IMR-90 (cell line): ENCODE measurements around the gene RUNX1. TPM values are rescaled to one million over a fixed set of nuclear protein-coding genes. Genes with fewer than 3 reads are reported as not detected.

Source experiments
- ATAC-seq: fragments of 200-7000 bp; cut with Tn5 transposase; 2 replicates; pipeline ENCODE4 v1.9.1; 2020; ENCODE audit warnings: low read depth, mild to moderate bottlenecking, moderate library complexity
- BruUV-seq: library from RNA; stranded (reverse); fragments of 400-500 nt; replicated peaks from 2 replicates; lab custom pipeline; 2021; lab: Mats Ljungman, UMichigan
- CTCF ChIA-PET: fragments of 300-600 bp; formaldehyde crosslinking; extraction: SDS; loops from one replicate; lab custom pipeline; 2021; ENCODE audit warnings: antibody characterized with exemption; lab: Yijun Ruan, JAX
- POLR2A ChIA-PET: fragments of 300-600 bp; sonication (Branson Sonifier 250); formaldehyde crosslinking; loops from one replicate; lab custom pipeline; 2022; ENCODE audit warnings: antibody characterized with exemption; ENCODE audit not compliant: unreplicated experiment; lab: Charles Lee
- DNase-seq: peaks from one replicate; pipeline ENCODE4 v3.0.0; 2013
- H2AFZ ChIP-seq: replicated peaks from 2 replicates; pipeline ENCODE3; 2013; ENCODE audit warnings: low read length, mild to moderate bottlenecking; ENCODE audit not compliant: poor library complexity
- H2AK5ac ChIP-seq: 2 replicates; pipeline ENCODE4 v1.6.1; 2013; ENCODE audit warnings: low read depth, low read length, inconsistent platforms
- H2AK9ac ChIP-seq: replicated peaks from 2 replicates; pipeline ENCODE3; 2013; ENCODE audit warnings: mild to moderate bottlenecking, low read depth, low read length, moderate library complexity; ENCODE audit not compliant: poor library complexity
- H2BK120ac ChIP-seq: 2 replicates; pipeline ENCODE4 v1.6.1; 2013; ENCODE audit warnings: low read depth, low read length, inconsistent platforms
- H2BK15ac ChIP-seq: 3 replicates; pipeline ENCODE4 v1.6.1; 2013; ENCODE audit warnings: low read depth, low read length, inconsistent platforms
- H2BK20ac ChIP-seq: 2 replicates; pipeline ENCODE4 v1.6.1; 2013; ENCODE audit warnings: low read depth, mild to moderate bottlenecking, inconsistent platforms, low read length, moderate library complexity
- H2BK5ac ChIP-seq: 2 replicates; pipeline ENCODE4 v1.6.1; 2013; ENCODE audit warnings: mild to moderate bottlenecking, low read depth, low read length, inconsistent platforms; ENCODE audit not compliant: poor library complexity, severe bottlenecking
- H3K14ac ChIP-seq: replicated peaks from 2 replicates; pipeline ENCODE4 v1.6.1; 2013; ENCODE audit warnings: low read depth, low read length, inconsistent platforms
- H3K18ac ChIP-seq: 2 replicates; pipeline ENCODE4 v1.6.1; 2013; ENCODE audit warnings: low read depth, low read length, control low read depth
- H3K23ac ChIP-seq: 2 replicates; pipeline ENCODE4 v1.6.1; 2013; ENCODE audit warnings: low read depth, low read length, inconsistent platforms
- H3K27ac ChIP-seq: 2 replicates; pipeline ENCODE4 v1.5.1; 2013; ENCODE audit warnings: mild to moderate bottlenecking, control low read depth, low read length; ENCODE audit not compliant: insufficient read depth
- H3K27me3 ChIP-seq: 2 replicates; pipeline ENCODE4 v1.6.1; 2013; ENCODE audit warnings: low read length; ENCODE audit not compliant: control insufficient read depth, insufficient read depth
- H3K36me3 ChIP-seq: 2 replicates; pipeline ENCODE4 v1.6.1; 2013; ENCODE audit warnings: low read length, mixed read lengths; ENCODE audit not compliant: control insufficient read depth, insufficient read depth
- H3K4ac ChIP-seq: 2 replicates; pipeline ENCODE4 v1.6.1; 2013; ENCODE audit warnings: low read depth, low read length, inconsistent platforms
- H3K4me1 ChIP-seq: 2 replicates; pipeline ENCODE4 v1.6.1; 2013; ENCODE audit warnings: low read length, mixed read lengths; ENCODE audit not compliant: control insufficient read depth, insufficient read depth
- H3K4me2 ChIP-seq: 2 replicates; pipeline ENCODE4 v1.6.1; 2013; ENCODE audit warnings: low read depth, mild to moderate bottlenecking, control low read depth, low read length, moderate library complexity
- H3K4me3 ChIP-seq: 2 replicates; pipeline ENCODE4 v1.5.1; 2013; ENCODE audit warnings: low read depth, mild to moderate bottlenecking, control low read depth, low read length, moderate library complexity; ENCODE audit not compliant: insufficient read depth
- H3K56ac ChIP-seq: 2 replicates; pipeline ENCODE4 v1.6.1; 2013; ENCODE audit warnings: low read length, inconsistent platforms; ENCODE audit not compliant: insufficient read depth; ENCODE audit errors: extremely low read depth
- H3K79me1 ChIP-seq, 2 experiments: 2 replicates each; pipeline ENCODE4 v1.6.1; 2013; ENCODE audit warnings: low read length in 2 of 2, inconsistent platforms in 1 of 2, low read depth in 1 of 2
- H3K9ac ChIP-seq: 2 replicates; pipeline ENCODE4 v1.6.1; 2013; ENCODE audit warnings: low read depth, low read length, control low read depth
- H3K9me1 ChIP-seq: 2 replicates; pipeline ENCODE4 v1.6.1; 2013; ENCODE audit warnings: low read length, inconsistent platforms; ENCODE audit not compliant: insufficient read depth
- H3K9me3 ChIP-seq: 2 replicates; pipeline ENCODE4 v1.6.1; 2013; ENCODE audit warnings: low read length; ENCODE audit not compliant: control insufficient read depth, insufficient read depth
- H4K20me1 ChIP-seq: 2 replicates; pipeline ENCODE4 v1.6.1; 2013; ENCODE audit warnings: low read length, inconsistent platforms; ENCODE audit not compliant: insufficient read depth
- H4K5ac ChIP-seq: 2 replicates; pipeline ENCODE4 v1.6.1; 2013; ENCODE audit warnings: mild to moderate bottlenecking, low read depth, low read length, control low read depth
- H4K8ac ChIP-seq, 2 experiments: 2 replicates each; pipeline ENCODE4 v1.6.1; 2013; ENCODE audit warnings: low read depth in 2 of 2, low read length in 2 of 2, control low read depth in 1 of 2, inconsistent platforms in 1 of 2
- H4K91ac ChIP-seq: 2 replicates; pipeline ENCODE4 v1.6.1; 2013; ENCODE audit warnings: low read depth, low read length, inconsistent platforms; ENCODE audit not compliant: insufficient read depth
- BHLHE40 ChIP-seq: fragments of 150-350 bp; IDR thresholded peaks from 2 replicates; pipeline ENCODE4 v1.6.1; 2016; ENCODE audit warnings: mild to moderate bottlenecking, low read depth, low read length
- CEBPB ChIP-seq: IDR thresholded peaks from 2 replicates; pipeline ENCODE4 v1.6.1; 2012; ENCODE audit warnings: low read depth, low read length, improper control_type of control experiment
- ELK1 ChIP-seq: fragments of 150-350 bp; IDR thresholded peaks from 2 replicates; pipeline ENCODE4 v1.6.1; 2016; ENCODE audit warnings: low read depth, mild to moderate bottlenecking, low read length, moderate library complexity, borderline replicate concordance
- MAFK ChIP-seq: IDR thresholded peaks from 2 replicates; pipeline ENCODE4 v1.6.1; 2012; ENCODE audit warnings: low read depth, low read length, improper control_type of control experiment
- MXI1 ChIP-seq: IDR thresholded peaks from 2 replicates; pipeline ENCODE4 v1.6.1; 2012; ENCODE audit warnings: low read depth, mild to moderate bottlenecking, low read length, moderate library complexity, borderline replicate concordance
- NFE2L2 ChIP-seq: fragments of 150-350 bp; IDR thresholded peaks from 2 replicates; pipeline ENCODE4 v1.6.1; 2016; ENCODE audit warnings: low read depth, mild to moderate bottlenecking, low read length
- POLR2A ChIP-seq: IDR thresholded peaks from 2 replicates; pipeline ENCODE4 v1.6.1; 2012; ENCODE audit warnings: mild to moderate bottlenecking, low read depth, low read length
- USF2 ChIP-seq: fragments of 150-350 bp; IDR thresholded peaks from 2 replicates; pipeline ENCODE4 v1.6.1; 2017; ENCODE audit warnings: mild to moderate bottlenecking, antibody characterized with exemption, low read length, low read depth
- WGBS, 2 experiments: methylation state at CpG; one replicate each; pipeline versions ENCODE4 v1.1.5 to v1.1.7; 2013; ENCODE audit warnings: missing lambda C conversion rate in 2 of 2; ENCODE audit not compliant: insufficient read length in 1 of 2; ENCODE audit errors: extremely low coverage in 2 of 2; 5-methylcytosine and 5-hydroxymethylcytosine counted together
- dilution Hi-C: fragments of 300-500 bp; cut with HindIII; formaldehyde crosslinking; loops from one replicate; pipeline ENCODE4 v1.14.3; 2018; ENCODE audit warnings: low sequenced_read_pairs; ENCODE audit not compliant: unreplicated experiment
- in situ Hi-C: fragments of 300-500 bp; cut with MboI; formaldehyde crosslinking; loops from 3 replicates; pipeline ENCODE4 v1.14.3; 2019; ENCODE audit warnings: low sequenced_read_pairs, inconsistent platforms, mixed read lengths
- intact Hi-C: fragments of 100-400 bp; cut with micrococcal nuclease; formaldehyde crosslinking; loops from 2 replicates; pipeline ENCODE4 v1.10.0; 2022
- polyA plus RNA-seq, 3 experiments: library from polyadenylated mRNA; depleted of rRNA; stranded (reverse); fragments of >200 nt; gene quantifications; 2 replicates each; pipeline ENCODE4 v1.2.3, GENCODE V29; 2012; ENCODE audit warnings: low replicate concordance in 1 of 3
- total RNA-seq: library from RNA; depleted of rRNA; stranded (reverse); fragments of >200 nt; gene quantifications from 2 replicates; pipeline ENCODE4 v1.2.3, GENCODE V29; 2012

RUNX1 gene
- total and polyA plus RNA-seq, 2 of the 4 experiments (the other 2 are of a cell fraction), result 34.5 to 56.5 TPM

GRCh38 chr21:34878501-34878900, 170.6 kb downstream of the RUNX1 start:
- no peak overlapping the region for H3K27ac ChIP-seq
- H3K9me3 ChIP-seq, result no peaks in the 10 kb centered on the region
- no peak overlapping the region for H3K18ac ChIP-seq
- BruUV-seq, result no TSS peak
- intact Hi-C loops, result no loop called here
- DNase-seq (no peak), ATAC-seq (no peak)
- peak overlapping the region; percentile 29; the same call in 1 of the 2 replicates for H3K23ac ChIP-seq
- H4K8ac ChIP-seq, result no peak overlapping the region
- no CpG with 5 or more reads among the region's 3 CpGs for WGBS, 2 experiments
- peak overlapping the region; percentile 44; the same call in 1 of the 2 replicates for H3K4me2 ChIP-seq
- no peak overlapping the region for H2BK20ac ChIP-seq
- no peak overlapping the region for H2AFZ ChIP-seq
- no peak overlapping the region for H3K4me3 ChIP-seq
- peak overlapping the region; percentile 24; the same call in 1 of the 2 replicates for H3K56ac ChIP-seq
- H2AK5ac ChIP-seq, result no peak overlapping the region
- TF ChIP-seq POLR2A (0 out of 2 replicates have a peak, but pooled peaks have one; percentile 4), CEBPB (no peak), BHLHE40 (no peak), USF2 (no peak), ELK1 (no peak), MXI1 (no peak), NFE2L2 (no peak), MAFK (no peak)
- H3K4me1 ChIP-seq, result peaks cover 26% of the 10 kb centered on the region
- ChIA-PET CTCF (interaction anchor here (0.7 to 1.1 kb wide), 2 partner anchors 467 to 609 kb away, joined by 3 to 4 read pairs; no protein-coding TSS in a partner anchor), POLR2A (interaction anchor here (1.0 kb wide), 1 partner anchor 10 kb away, joined by 5 read pairs; no protein-coding TSS in a partner anchor)
- dilution Hi-C loops, result no loop called here
- peaks cover 3 to 52% of the 10 kb centered on the region in 2 experiments; a peak in 3 of 4 replicates for H3K79me1 ChIP-seq
- peaks cover 40% of the 10 kb centered on the region for H3K36me3 ChIP-seq
- in situ Hi-C loops, result loop anchor here (5.0 kb wide), 1 partner anchor 131 kb away; no protein-coding TSS in a partner anchor
- H3K4ac ChIP-seq, result no peak overlapping the region
- H4K20me1 ChIP-seq, result peaks cover 75% of the 10 kb centered on the region
- peaks cover 33% of the 10 kb centered on the region for H3K9me1 ChIP-seq
- peak overlapping the region; percentile 52 for H2BK5ac ChIP-seq
- no peaks in the 10 kb centered on the region for H3K27me3 ChIP-seq
- H4K5ac ChIP-seq, result no peak overlapping the region
- H2BK120ac ChIP-seq, result no peak overlapping the region
- H3K9ac ChIP-seq, result 0 out of 2 replicates have a peak overlapping the region, but pooled peaks have one; percentile 13
- no peak overlapping the region for H3K14ac ChIP-seq
- H2BK15ac ChIP-seq, result no peak overlapping the region
- peak overlapping the region; percentile 38; the same call in 1 of the 2 replicates for H4K91ac ChIP-seq
- no peak overlapping the region for H2AK9ac ChIP-seq
